Neural cell (in vitro differentiated cells): ENCODE measurements around the gene AMH. TPM values are rescaled to one million over a fixed set of nuclear protein-coding genes. Genes with fewer than 3 reads are reported as not detected.

Source experiments
- H2AFZ ChIP-seq: fragments of 200-600, 300-800 bp; sonication (generic), shearing (Covaris generic); 2 replicates; pipeline ENCODE4 v1.6.0; 2014; ENCODE audit warnings: low read depth, mild to moderate bottlenecking, antibody characterized with exemption, low read length, moderate library complexity
- H3F3A ChIP-seq: fragments of 200-600 bp; shearing (Covaris generic); 2 replicates; pipeline ENCODE4 v1.6.1; 2016; ENCODE audit warnings: mild to moderate bottlenecking, moderate library complexity, mixed read lengths, antibody characterized with exemption, low read length; ENCODE audit not compliant: insufficient read depth, poor library complexity, severe bottlenecking
- H3K27ac ChIP-seq: fragments of 200-600, 300-800 bp; sonication (generic), shearing (Covaris generic); 2 replicates; pipeline ENCODE4 v1.5.1; 2014; ENCODE audit warnings: mild to moderate bottlenecking, low read length, moderate library complexity
- H3K27me3 ChIP-seq: fragments of 300-800, 200-600 bp; sonication (generic), shearing (Covaris generic); 2 replicates; pipeline ENCODE4 v1.6.0; 2014; ENCODE audit warnings: mild to moderate bottlenecking, low read depth, low read length, moderate library complexity; ENCODE audit not compliant: insufficient read depth
- H3K36me3 ChIP-seq: fragments of 300-800, 200-600 bp; sonication (generic), shearing (Covaris generic); 2 replicates; pipeline ENCODE4 v1.5.1; 2014; ENCODE audit warnings: mild to moderate bottlenecking, antibody characterized with exemption, low read length, moderate library complexity; ENCODE audit not compliant: insufficient read depth
- H3K4me2 ChIP-seq: fragments of 300-800, 200-600 bp; sonication (generic), shearing (Covaris generic); 2 replicates; pipeline ENCODE4 v1.6.0; 2014; ENCODE audit warnings: mild to moderate bottlenecking, low read length
- H3K4me3 ChIP-seq: fragments of 300-800, 200-600 bp; sonication (generic), shearing (Covaris generic); 2 replicates; pipeline ENCODE4 v1.5.1; 2014; ENCODE audit warnings: mild to moderate bottlenecking, low read length, moderate library complexity
- H3K79me2 ChIP-seq: fragments of 200-600 bp; shearing (Covaris generic); replicated peaks from 2 replicates; pipeline ENCODE4 v1.6.0; 2014; ENCODE audit warnings: mild to moderate bottlenecking, low read length, moderate library complexity; ENCODE audit not compliant: insufficient read depth
- H3K9ac ChIP-seq: fragments of 300-800, 200-600 bp; sonication (generic), shearing (Covaris generic); 2 replicates; pipeline ENCODE4 v1.6.1; 2016; ENCODE audit warnings: mild to moderate bottlenecking, low read length, mixed read lengths
- H3K9me2 ChIP-seq: fragments of 200-600 bp; shearing (Covaris generic); 2 replicates; pipeline ENCODE4 v1.6.1; 2016; ENCODE audit warnings: mild to moderate bottlenecking, low read length, mixed read lengths; ENCODE audit not compliant: insufficient read depth
- H3K9me3 ChIP-seq: fragments of 200-600, 300-800 bp; sonication (generic), shearing (Covaris generic); 2 replicates; pipeline ENCODE4 v1.6.1; 2016; ENCODE audit warnings: mild to moderate bottlenecking, mixed run types, low read length, moderate library complexity, mixed read lengths
- H4K20me1 ChIP-seq: fragments of 200-600 bp; shearing (Covaris generic); 2 replicates; pipeline ENCODE4 v1.6.1; 2016; ENCODE audit warnings: mild to moderate bottlenecking, mixed run types; ENCODE audit not compliant: insufficient read depth
- EP300 ChIP-seq: fragments of 450-650 bp; conservative IDR thresholded peaks from 2 replicates; pipeline ENCODE4 v1.6.1; 2014; ENCODE audit warnings: antibody characterized with exemption, mild to moderate bottlenecking, moderate library complexity; ENCODE audit not compliant: poor library complexity, severe bottlenecking
- EZH2 ChIP-seq: fragments of 200-600, 300-800 bp; shearing (Covaris generic), sonication (generic); IDR thresholded peaks from 2 replicates; pipeline ENCODE4 v1.6.1; 2014; ENCODE audit warnings: antibody characterized with exemption, low read length, borderline replicate concordance, mild to moderate bottlenecking; ENCODE audit not compliant: insufficient read depth, poor library complexity, severe bottlenecking
- MXI1 ChIP-seq: fragments of 450-650 bp; conservative IDR thresholded peaks from 2 replicates; pipeline ENCODE4 v1.6.1; 2014; ENCODE audit warnings: antibody characterized with exemption, mild to moderate bottlenecking; ENCODE audit not compliant: poor library complexity, severe bottlenecking
- POLR2AphosphoS5 ChIP-seq: IDR thresholded peaks from 2 replicates; pipeline ENCODE4 v1.6.1; 2012
- RAD21 ChIP-seq: fragments of 450-650 bp; conservative IDR thresholded peaks from 2 replicates; pipeline ENCODE4 v1.6.1; 2014; ENCODE audit warnings: antibody characterized with exemption, mild to moderate bottlenecking, moderate library complexity
- SMC3 ChIP-seq: fragments of 450-650 bp; conservative IDR thresholded peaks from 2 replicates; pipeline ENCODE4 v1.6.1; 2014; ENCODE audit warnings: antibody characterized with exemption, mild to moderate bottlenecking, moderate library complexity; ENCODE audit not compliant: poor library complexity
- TAF1 ChIP-seq: IDR thresholded peaks from 2 replicates; pipeline ENCODE4 v1.6.1; 2012; ENCODE audit warnings: low read depth
- polyA plus RNA-seq: library from polyadenylated mRNA; depleted of rRNA; stranded (reverse); fragments of >200 nt; gene quantifications from 2 replicates; pipeline ENCODE4 v1.2.3, GENCODE V29; 2014
- TF ChIP-seq, protein P1 (sequence below): IDR thresholded peaks from 2 replicates; pipeline ENCODE4 v1.6.1; 2012; ENCODE audit warnings: borderline replicate concordance
- TF ChIP-seq, protein P2 (sequence below): fragments of 450-650 bp; IDR thresholded peaks from 2 replicates; pipeline ENCODE4 v1.5.1; 2014; ENCODE audit warnings: antibody characterized with exemption, mild to moderate bottlenecking, moderate library complexity; ENCODE audit not compliant: poor library complexity, severe bottlenecking

AMH gene
- polyA plus RNA-seq, 1 donor from 2014 or later, result 57.5 TPM

DNA sequence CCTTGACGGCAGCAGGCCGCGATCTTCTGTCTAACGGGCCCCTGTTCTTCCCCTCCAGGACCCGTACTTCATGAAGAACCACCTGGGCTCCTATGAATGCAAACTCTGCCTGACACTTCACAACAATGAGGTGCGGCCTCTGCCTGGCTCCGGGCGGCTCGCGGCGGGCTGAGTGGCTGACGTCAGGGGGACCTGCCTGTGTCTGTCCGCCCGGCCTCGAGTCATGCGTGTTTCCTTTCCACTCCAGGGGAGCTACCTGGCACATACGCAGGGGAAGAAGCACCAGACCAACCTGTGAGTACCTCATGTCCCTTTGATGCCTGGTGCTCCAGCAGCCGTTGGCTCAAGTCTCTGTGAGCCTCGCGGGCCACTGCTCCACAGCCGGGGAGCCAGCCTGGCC, 4.6 kb upstream of the AMH start:
- no peak for TF ChIP-seq SMC3
- no peak for TF ChIP-seq EP300
- no peak for TF ChIP-seq EZH2
- TF ChIP-seq POLR2AphosphoS5, result no peak
- no peak for TF ChIP-seq MXI1
- TF ChIP-seq TAF1, result no peak
- TF ChIP-seq, protein P1, sequence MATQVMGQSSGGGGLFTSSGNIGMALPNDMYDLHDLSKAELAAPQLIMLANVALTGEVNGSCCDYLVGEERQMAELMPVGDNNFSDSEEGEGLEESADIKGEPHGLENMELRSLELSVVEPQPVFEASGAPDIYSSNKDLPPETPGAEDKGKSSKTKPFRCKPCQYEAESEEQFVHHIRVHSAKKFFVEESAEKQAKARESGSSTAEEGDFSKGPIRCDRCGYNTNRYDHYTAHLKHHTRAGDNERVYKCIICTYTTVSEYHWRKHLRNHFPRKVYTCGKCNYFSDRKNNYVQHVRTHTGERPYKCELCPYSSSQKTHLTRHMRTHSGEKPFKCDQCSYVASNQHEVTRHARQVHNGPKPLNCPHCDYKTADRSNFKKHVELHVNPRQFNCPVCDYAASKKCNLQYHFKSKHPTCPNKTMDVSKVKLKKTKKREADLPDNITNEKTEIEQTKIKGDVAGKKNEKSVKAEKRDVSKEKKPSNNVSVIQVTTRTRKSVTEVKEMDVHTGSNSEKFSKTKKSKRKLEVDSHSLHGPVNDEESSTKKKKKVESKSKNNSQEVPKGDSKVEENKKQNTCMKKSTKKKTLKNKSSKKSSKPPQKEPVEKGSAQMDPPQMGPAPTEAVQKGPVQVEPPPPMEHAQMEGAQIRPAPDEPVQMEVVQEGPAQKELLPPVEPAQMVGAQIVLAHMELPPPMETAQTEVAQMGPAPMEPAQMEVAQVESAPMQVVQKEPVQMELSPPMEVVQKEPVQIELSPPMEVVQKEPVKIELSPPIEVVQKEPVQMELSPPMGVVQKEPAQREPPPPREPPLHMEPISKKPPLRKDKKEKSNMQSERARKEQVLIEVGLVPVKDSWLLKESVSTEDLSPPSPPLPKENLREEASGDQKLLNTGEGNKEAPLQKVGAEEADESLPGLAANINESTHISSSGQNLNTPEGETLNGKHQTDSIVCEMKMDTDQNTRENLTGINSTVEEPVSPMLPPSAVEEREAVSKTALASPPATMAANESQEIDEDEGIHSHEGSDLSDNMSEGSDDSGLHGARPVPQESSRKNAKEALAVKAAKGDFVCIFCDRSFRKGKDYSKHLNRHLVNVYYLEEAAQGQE, result no peak
- TF ChIP-seq, protein P2, sequence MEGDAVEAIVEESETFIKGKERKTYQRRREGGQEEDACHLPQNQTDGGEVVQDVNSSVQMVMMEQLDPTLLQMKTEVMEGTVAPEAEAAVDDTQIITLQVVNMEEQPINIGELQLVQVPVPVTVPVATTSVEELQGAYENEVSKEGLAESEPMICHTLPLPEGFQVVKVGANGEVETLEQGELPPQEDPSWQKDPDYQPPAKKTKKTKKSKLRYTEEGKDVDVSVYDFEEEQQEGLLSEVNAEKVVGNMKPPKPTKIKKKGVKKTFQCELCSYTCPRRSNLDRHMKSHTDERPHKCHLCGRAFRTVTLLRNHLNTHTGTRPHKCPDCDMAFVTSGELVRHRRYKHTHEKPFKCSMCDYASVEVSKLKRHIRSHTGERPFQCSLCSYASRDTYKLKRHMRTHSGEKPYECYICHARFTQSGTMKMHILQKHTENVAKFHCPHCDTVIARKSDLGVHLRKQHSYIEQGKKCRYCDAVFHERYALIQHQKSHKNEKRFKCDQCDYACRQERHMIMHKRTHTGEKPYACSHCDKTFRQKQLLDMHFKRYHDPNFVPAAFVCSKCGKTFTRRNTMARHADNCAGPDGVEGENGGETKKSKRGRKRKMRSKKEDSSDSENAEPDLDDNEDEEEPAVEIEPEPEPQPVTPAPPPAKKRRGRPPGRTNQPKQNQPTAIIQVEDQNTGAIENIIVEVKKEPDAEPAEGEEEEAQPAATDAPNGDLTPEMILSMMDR, result no peak
- no peak for TF ChIP-seq RAD21
- Histone ChIP-seq H3K9ac (no peak overlapping the region), H3K4me2 (no peak overlapping the region), H3K9me2 (no peaks in the 10 kb centered on the region), H3F3A (no peaks in the 10 kb centered on the region), H2AFZ (no peak overlapping the region), H3K4me3 (no peak overlapping the region), H3K27me3 (no peaks in the 10 kb centered on the region), H3K27ac (no peak overlapping the region), H3K36me3 (no peaks in the 10 kb centered on the region), H4K20me1 (no peaks in the 10 kb centered on the region), H3K9me3 (no peaks in the 10 kb centered on the region), H3K79me2 (peaks cover 35% of the 10 kb centered on the region)

DNA sequence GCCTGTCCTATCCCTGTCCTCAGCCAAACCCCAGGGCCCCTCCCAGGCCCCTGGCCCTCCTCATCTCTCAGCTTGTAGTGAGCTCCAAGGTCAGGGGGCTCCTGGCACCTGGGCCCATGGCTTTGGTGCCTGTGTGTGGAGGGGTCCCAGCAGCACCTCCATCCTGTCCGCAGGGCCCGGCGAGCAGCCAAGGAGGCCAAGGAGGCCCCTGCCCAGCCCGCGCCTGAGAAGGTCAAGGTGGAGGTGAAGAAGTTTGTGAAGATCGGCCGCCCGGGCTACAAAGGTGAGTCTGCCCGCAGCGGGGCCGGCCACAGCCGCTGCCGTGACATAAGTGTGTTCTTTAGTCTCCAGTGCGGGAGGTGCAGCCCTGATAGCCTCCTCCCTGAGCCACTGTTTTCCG, 3.9 kb upstream of the AMH start:
- Histone ChIP-seq H3K27me3 (no peaks in the 10 kb centered on the region), H3K36me3 (no peaks in the 10 kb centered on the region), H2AFZ (no peak overlapping the region), H3K9ac (no peak overlapping the region), H3F3A (no peaks in the 10 kb centered on the region), H4K20me1 (no peaks in the 10 kb centered on the region), H3K4me2 (no peak overlapping the region), H3K9me2 (no peaks in the 10 kb centered on the region), H3K79me2 (peaks cover 27% of the 10 kb centered on the region), H3K4me3 (no peak overlapping the region), H3K27ac (no peak overlapping the region), H3K9me3 (no peaks in the 10 kb centered on the region)
- TF ChIP-seq, protein P1, result no peak
- TF ChIP-seq RAD21 (no peak), EZH2 (no peak), MXI1 (no peak), POLR2AphosphoS5 (no peak), SMC3 (no peak), EP300 (no peak), TAF1 (no peak)
- TF ChIP-seq, protein P2, result no peak
